WTC11 (cell line): ENCODE measurements around the gene HSD17B14.

Experiments used
- FOXP1 ChIP-seq: sonication (generic); formaldehyde crosslinking; IDR thresholded peaks from 2 replicates; pipeline ENCODE4 v1.8.0; 2022; ENCODE audit warnings: missing genetic modification reagents, mild to moderate bottlenecking, moderate library complexity, borderline replicate concordance
- NFATC4 ChIP-seq: fragments of 250-450 bp; sonication (Bioruptor Pico); IDR thresholded peaks from 2 replicates; pipeline ENCODE4 v1.9.0; 2021; ENCODE audit warnings: mild to moderate bottlenecking
- TCF7 ChIP-seq: sonication (generic); formaldehyde crosslinking; IDR thresholded peaks from 2 replicates; pipeline ENCODE4 v1.8.0; 2022; ENCODE audit warnings: mild to moderate bottlenecking, low read depth, missing genetic modification reagents, moderate library complexity

- TF ChIP-seq FOXP1 (CRISPR knock-in tag) (no peak), NFATC4 (no peak), TCF7 (CRISPR knock-in tag) (no peak)
These were observed 4.8 kb upstream of the HSD17B14 start for GRCh38 chr19:48841047-48841446.
